Mucosa of stomach (tissue), 1 donor: Measurements from ENCODE around the gene MACROD2.
"Not testable (repeated sequence)": the region's sequence is repeated elsewhere in the genome, so short reads cannot be mapped to it uniquely, and the experiment has no call there.

ENCODE experiments used
- H3K27me3 ChIP-seq: one replicate; pipeline ENCODE4 v1.7.0; 2013; ENCODE audit warnings: mild to moderate bottlenecking, low read length; ENCODE audit not compliant: control insufficient read depth, insufficient read depth
- H3K36me3 ChIP-seq: one replicate; pipeline ENCODE4 v1.7.0; 2013; ENCODE audit warnings: low read length; ENCODE audit not compliant: control insufficient read depth, insufficient read depth
- H3K4me1 ChIP-seq: one replicate; pipeline ENCODE4 v1.7.0; 2013; ENCODE audit warnings: mild to moderate bottlenecking, low read length; ENCODE audit not compliant: control insufficient read depth, insufficient read depth
- H3K4me3 ChIP-seq: one replicate; pipeline ENCODE4 v1.7.0; 2013; ENCODE audit warnings: low read length
- H3K9ac ChIP-seq: one replicate; pipeline ENCODE4 v1.7.0; 2013; ENCODE audit warnings: mild to moderate bottlenecking, low read length, moderate library complexity
- H3K9me3 ChIP-seq: one replicate; pipeline ENCODE4 v1.7.0; 2013; ENCODE audit warnings: mild to moderate bottlenecking, low read length, moderate library complexity; ENCODE audit not compliant: control insufficient read depth
- donor health status: Pancreatic carcinoma.

The MACROD2 gene

GRCh38 chr20:14232650-14233049 lies 237.3 kb downstream of the MACROD2 start:
- H3K4me1 ChIP-seq: no peaks in the 10 kb centered on the region
- H3K9me3 ChIP-seq: no peaks in the 10 kb centered on the region
- no peak overlapping the region for H3K4me3 ChIP-seq
- no peaks in the 10 kb centered on the region for H3K36me3 ChIP-seq
- no peak overlapping the region for H3K9ac ChIP-seq
- H3K27me3 ChIP-seq: no peaks in the 10 kb centered on the region

- Histone ChIP-seq H3K36me3 (no peaks in the 10 kb centered on the region), H3K4me1 (no peaks in the 10 kb centered on the region), H3K4me3 (no peak overlapping the region), H3K9me3 (no peaks in the 10 kb centered on the region), H3K9ac (no peak overlapping the region), H3K27me3 (no peaks in the 10 kb centered on the region)
These were observed 239.5 kb downstream of the MACROD2 start for GRCh38 chr20:14234666-14235295.

- Histone ChIP-seq H3K9me3 (no peaks in the 10 kb centered on the region), H3K36me3 (no peaks in the 10 kb centered on the region), H3K4me3 (no peak overlapping the region), H3K27me3 (no peaks in the 10 kb centered on the region), H3K9ac (no peak overlapping the region), H3K4me1 (no peaks in the 10 kb centered on the region)
These were observed 240.0 kb downstream of the MACROD2 start for GRCh38 chr20:14235355-14235754.

GRCh38 chr20:14245368-14245970 lies 250.2 kb downstream of the MACROD2 start:
- Histone ChIP-seq H3K36me3 (no peaks in the 10 kb centered on the region), H3K9ac (no peak overlapping the region), H3K4me3 (no peak overlapping the region), H3K9me3 (no peaks in the 10 kb centered on the region), H3K27me3 (no peaks in the 10 kb centered on the region), H3K4me1 (no peaks in the 10 kb centered on the region)

- no peak overlapping the region for H3K4me3 ChIP-seq
- no peaks in the 10 kb centered on the region for H3K9me3 ChIP-seq
- no peaks in the 10 kb centered on the region for H3K36me3 ChIP-seq
- H3K9ac ChIP-seq: no peak overlapping the region
- H3K4me1 ChIP-seq: no peaks in the 10 kb centered on the region
- no peaks in the 10 kb centered on the region for H3K27me3 ChIP-seq
These were observed 264.4 kb downstream of the MACROD2 start for GRCh38 chr20:14259689-14260088.

- Histone ChIP-seq H3K36me3 (no peaks in the 10 kb centered on the region), H3K4me3 (no peak overlapping the region)
These were observed 265.1 kb downstream of the MACROD2 start for GRCh38 chr20:14260367-14260766.

GRCh38 chr20:14264869-14265268 lies 269.6 kb downstream of the MACROD2 start:
- no peak overlapping the region for H3K9ac ChIP-seq
- H3K4me1 ChIP-seq: no peaks in the 10 kb centered on the region
- no peaks in the 10 kb centered on the region for H3K36me3 ChIP-seq

More at GRCh38 chr20:14260367-14260766, 265.1 kb downstream of the MACROD2 start:
- Histone ChIP-seq H3K9me3 (no peaks in the 10 kb centered on the region), H3K9ac (no peak overlapping the region), H3K4me1 (no peaks in the 10 kb centered on the region), H3K27me3 (no peaks in the 10 kb centered on the region)

GRCh38 chr20:14266246-14266645 lies 270.9 kb downstream of the MACROD2 start:
- no peaks in the 10 kb centered on the region for H3K9me3 ChIP-seq
- no peaks in the 10 kb centered on the region for H3K27me3 ChIP-seq
- no peaks in the 10 kb centered on the region for H3K36me3 ChIP-seq
- H3K4me3 ChIP-seq: no peak overlapping the region
- H3K4me1 ChIP-seq: no peaks in the 10 kb centered on the region
- no peak overlapping the region for H3K9ac ChIP-seq

More at GRCh38 chr20:14264869-14265268, 269.6 kb downstream of the MACROD2 start:
- Histone ChIP-seq H3K4me3 (no peak overlapping the region), H3K9me3 (no peaks in the 10 kb centered on the region), H3K27me3 (no peaks in the 10 kb centered on the region)

- H3K9me3 ChIP-seq, H3K4me1 ChIP-seq: not testable (repeated sequence)
These were observed 275.4 kb downstream of the MACROD2 start for GRCh38 chr20:14270751-14271150.

GRCh38 chr20:14282140-14282539 lies 286.8 kb downstream of the MACROD2 start:
- Histone ChIP-seq H3K9me3 (no peaks in the 10 kb centered on the region), H3K9ac (no peak overlapping the region)

More at GRCh38 chr20:14270751-14271150, 275.4 kb downstream of the MACROD2 start:
- not testable (repeated sequence) for H3K9ac ChIP-seq, H3K4me3 ChIP-seq, H3K36me3 ChIP-seq, H3K27me3 ChIP-seq

GRCh38 chr20:14284443-14284842 lies 289.1 kb downstream of the MACROD2 start:
- Histone ChIP-seq H3K4me1 (no peaks in the 10 kb centered on the region), H3K4me3 (no peak overlapping the region), H3K9me3 (no peaks in the 10 kb centered on the region), H3K27me3 (no peaks in the 10 kb centered on the region), H3K36me3 (no peaks in the 10 kb centered on the region), H3K9ac (no peak overlapping the region)

More at GRCh38 chr20:14282140-14282539, 286.8 kb downstream of the MACROD2 start:
- Histone ChIP-seq H3K36me3 (no peaks in the 10 kb centered on the region), H3K4me3 (no peak overlapping the region), H3K27me3 (no peaks in the 10 kb centered on the region), H3K4me1 (no peaks in the 10 kb centered on the region)

GRCh38 chr20:14288341-14289330 lies 293.3 kb downstream of the MACROD2 start:
- Histone ChIP-seq H3K9me3 (no peaks in the 10 kb centered on the region), H3K36me3 (no peaks in the 10 kb centered on the region), H3K27me3 (no peaks in the 10 kb centered on the region), H3K9ac (no peak overlapping the region), H3K4me1 (no peaks in the 10 kb centered on the region), H3K4me3 (no peak overlapping the region)
